Mesenchymal stem cell (in vitro differentiated cells and primary cell): ENCODE data around the gene DPPA4. TPM values are rescaled to one million over a fixed set of nuclear protein-coding genes. Genes with fewer than 3 reads are reported as not detected.

Source experiments
- DNase-seq: peaks from one replicate; pipeline ENCODE4 v3.0.0-alpha.2; 2013
- H2AFZ ChIP-seq: one replicate; pipeline ENCODE4 v1.6.1; 2013; ENCODE audit warnings: low read depth, mild to moderate bottlenecking, control low read depth, inconsistent platforms, low read length, moderate library complexity
- H2AK5ac ChIP-seq: 2 replicates; pipeline ENCODE4 v1.6.1; 2013; ENCODE audit warnings: low read length, moderate library complexity, mild to moderate bottlenecking, inconsistent platforms; ENCODE audit not compliant: severe bottlenecking
- H2BK120ac ChIP-seq: one replicate; pipeline ENCODE4 v1.6.1; 2013; ENCODE audit warnings: low read depth, mild to moderate bottlenecking, inconsistent platforms, low read length, moderate library complexity
- H2BK12ac ChIP-seq, 2 experiments: one replicate each; pipeline ENCODE4 v1.6.1; 2013; ENCODE audit warnings: inconsistent platforms in 2 of 2, low read length in 2 of 2, mild to moderate bottlenecking in 2 of 2, moderate library complexity in 2 of 2, control low read depth in 1 of 2
- H2BK15ac ChIP-seq: one replicate; pipeline ENCODE4 v1.6.1; 2013; ENCODE audit warnings: mild to moderate bottlenecking, low read depth, inconsistent platforms; ENCODE audit not compliant: poor library complexity, severe bottlenecking
- H2BK5ac ChIP-seq: 2 replicates; pipeline ENCODE4 v1.6.1; 2013; ENCODE audit warnings: low read depth, mild to moderate bottlenecking, low read length, control low read depth, inconsistent platforms; ENCODE audit not compliant: poor library complexity, severe bottlenecking
- H3K14ac ChIP-seq, 2 experiments: one replicate each; pipeline ENCODE4 v1.6.1; 2013; ENCODE audit warnings: inconsistent platforms in 2 of 2, low read length in 2 of 2, control low read depth in 1 of 2, mild to moderate bottlenecking in 1 of 2, moderate library complexity in 1 of 2
- H3K18ac ChIP-seq, 2 experiments: one replicate each; pipeline ENCODE4 v1.6.1; 2013; ENCODE audit warnings: inconsistent platforms in 2 of 2, low read length in 2 of 2, control low read depth in 1 of 2, low read depth in 1 of 2, mild to moderate bottlenecking in 1 of 2
- H3K23ac ChIP-seq, 2 experiments: one replicate each; pipeline ENCODE4 v1.6.1; 2013; ENCODE audit warnings: inconsistent platforms in 2 of 2, low read length in 2 of 2, mild to moderate bottlenecking in 2 of 2, moderate library complexity in 2 of 2, control low read depth in 1 of 2
- H3K27ac ChIP-seq: 2 replicates; pipeline ENCODE4 v1.5.1; 2013; ENCODE audit warnings: mild to moderate bottlenecking, moderate library complexity, low read length, control low read depth, inconsistent platforms; ENCODE audit not compliant: poor library complexity, severe bottlenecking
- H3K27me3 ChIP-seq, 2 experiments: 2 replicates each; pipeline versions ENCODE4 v1.6.1 to v1.7.0; 2013; ENCODE audit warnings: low read length in 2 of 2, mild to moderate bottlenecking in 2 of 2, moderate library complexity in 2 of 2, control low read depth in 1 of 2, inconsistent platforms in 1 of 2; ENCODE audit not compliant: control insufficient read depth in 1 of 2, insufficient read depth in 1 of 2
- H3K36me3 ChIP-seq, 2 experiments: 2 replicates each; pipeline versions ENCODE4 v1.6.1 to v1.7.0; 2013; ENCODE audit warnings: low read length in 2 of 2, control low read depth in 1 of 2, inconsistent platforms in 1 of 2, low read depth in 1 of 2, mild to moderate bottlenecking in 1 of 2; ENCODE audit not compliant: insufficient read depth in 2 of 2, control insufficient read depth in 1 of 2
- H3K4ac ChIP-seq, 2 experiments: one replicate each; pipeline ENCODE4 v1.6.1; 2013; ENCODE audit warnings: inconsistent platforms in 2 of 2, low read length in 2 of 2, mild to moderate bottlenecking in 2 of 2, moderate library complexity in 2 of 2, control low read depth in 1 of 2, low read depth in 1 of 2
- H3K4me1 ChIP-seq: 2 replicates; pipeline ENCODE4 v1.6.1; 2013; ENCODE audit warnings: low read depth, low read length, control low read depth; ENCODE audit not compliant: control insufficient read depth, insufficient read depth
- H3K4me2 ChIP-seq: 2 replicates; pipeline ENCODE4 v1.6.1; 2013; ENCODE audit warnings: low read length, mild to moderate bottlenecking, inconsistent platforms; ENCODE audit not compliant: poor library complexity, severe bottlenecking
- H3K4me3 ChIP-seq, 2 experiments: 2 replicates each; pipeline versions ENCODE4 v1.5.1 to v1.7.0; 2013; ENCODE audit warnings: low read length in 2 of 2, mild to moderate bottlenecking in 2 of 2, control low read depth in 1 of 2, low read depth in 1 of 2; ENCODE audit not compliant: insufficient read depth in 1 of 2
- H3K79me1 ChIP-seq: replicated peaks from 2 replicates; pipeline ENCODE4 v1.6.1; 2013; ENCODE audit warnings: mild to moderate bottlenecking, control low read depth, low read length, inconsistent platforms; ENCODE audit not compliant: poor library complexity, severe bottlenecking
- H3K9ac ChIP-seq: 2 replicates; pipeline ENCODE4 v1.7.0; 2013; ENCODE audit warnings: mild to moderate bottlenecking, low read length, moderate library complexity
- H3K9me3 ChIP-seq: 2 replicates; pipeline ENCODE4 v1.7.0; 2013; ENCODE audit warnings: mild to moderate bottlenecking, low read length; ENCODE audit not compliant: control insufficient read depth
- H4K8ac ChIP-seq: one replicate; pipeline ENCODE4 v1.6.1; 2013; ENCODE audit warnings: inconsistent platforms, mild to moderate bottlenecking, low read length, moderate library complexity
- H4K91ac ChIP-seq: one replicate; pipeline ENCODE4 v1.6.1; 2013; ENCODE audit warnings: mild to moderate bottlenecking, low read length, inconsistent platforms
- WGBS: methylation state at CpG from one replicate; pipeline ENCODE4 v1.1.7; 2013; ENCODE audit warnings: mixed read lengths; 5-methylcytosine and 5-hydroxymethylcytosine counted together
- polyA plus RNA-seq, 2 experiments: library from polyadenylated mRNA; stranded (reverse); fragments of 200-250 nt; gene quantifications; one replicate each; pipeline ENCODE4 v1.2.3, GENCODE V29; 2013

DPPA4 gene, protein sequence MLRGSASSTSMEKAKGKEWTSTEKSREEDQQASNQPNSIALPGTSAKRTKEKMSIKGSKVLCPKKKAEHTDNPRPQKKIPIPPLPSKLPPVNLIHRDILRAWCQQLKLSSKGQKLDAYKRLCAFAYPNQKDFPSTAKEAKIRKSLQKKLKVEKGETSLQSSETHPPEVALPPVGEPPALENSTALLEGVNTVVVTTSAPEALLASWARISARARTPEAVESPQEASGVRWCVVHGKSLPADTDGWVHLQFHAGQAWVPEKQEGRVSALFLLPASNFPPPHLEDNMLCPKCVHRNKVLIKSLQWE
- 11.1 TPM for polyA plus RNA-seq (2013, experiment 1 of 2)
- polyA plus RNA-seq (2013, experiment 2 of 2) = 10.2 TPM

DNA sequence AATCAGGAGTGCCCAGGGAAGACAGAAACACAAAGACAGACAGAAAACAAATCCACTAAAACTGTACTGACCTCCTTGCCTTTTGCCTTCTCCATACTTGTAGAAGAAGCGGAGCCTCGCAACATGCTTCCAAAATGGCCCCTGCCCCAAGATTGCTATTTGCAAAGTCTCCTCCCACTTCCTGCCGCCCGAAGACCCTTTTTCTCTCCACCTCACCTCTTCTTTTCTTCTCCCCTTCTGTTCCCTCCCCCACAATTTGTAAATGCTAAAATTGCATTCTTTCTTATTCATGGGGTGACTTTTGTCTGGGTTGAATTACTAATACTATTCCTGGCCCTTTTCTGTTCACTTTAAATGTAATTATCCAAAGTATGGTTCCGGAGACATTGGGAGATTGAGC is at the start of gene DPPA4:
Gene DPPA4, minus strand, starts transcription at position 154 of the 400 bp plus-strand sequence. Its CDS starts 29 bp downstream, at position 125.
- no peak within 1 kb of the TSS for H2BK5ac ChIP-seq

DNA sequence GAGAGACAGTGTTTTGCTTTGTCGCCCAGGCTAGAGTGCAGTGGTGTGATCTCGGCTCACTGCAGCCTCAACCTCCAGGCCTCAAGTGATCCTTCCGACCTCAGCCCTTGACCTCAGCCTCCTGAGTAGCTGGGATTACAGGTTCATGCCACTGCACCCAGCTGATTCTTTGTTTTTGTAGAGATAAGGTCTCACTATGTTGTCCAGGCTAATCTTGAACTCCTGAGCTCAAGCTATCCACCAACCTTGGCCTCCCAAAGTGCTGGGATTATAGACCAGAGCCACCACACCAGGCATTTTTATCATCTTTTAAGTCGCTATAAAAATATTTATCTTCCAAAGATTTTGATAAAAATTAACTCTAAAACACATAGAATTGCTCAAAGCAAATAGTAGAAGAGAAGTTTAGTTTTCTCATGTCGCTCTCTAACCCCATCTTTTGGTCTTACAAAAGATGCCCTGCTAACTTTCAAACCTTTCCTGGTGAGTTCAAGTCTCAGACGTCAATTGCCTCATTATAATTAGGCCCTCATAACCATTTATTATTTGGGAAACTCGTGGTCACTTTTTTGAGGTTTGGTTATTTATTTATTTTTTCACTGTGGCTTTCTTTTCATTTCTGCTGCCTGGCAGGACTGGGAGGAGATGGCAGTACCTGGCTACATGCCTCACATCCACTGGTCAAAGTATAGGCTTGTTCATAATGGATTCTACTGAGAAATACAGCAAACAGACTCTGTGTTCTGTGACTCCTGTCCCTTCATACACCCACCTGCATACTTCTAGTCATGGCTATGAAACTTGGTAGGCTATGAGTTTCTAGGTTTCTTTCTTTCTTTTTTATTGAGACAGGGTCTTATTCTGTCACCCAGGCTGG is 48.3 kb upstream of the DPPA4 start:
- WGBS = 91% methylated on average over 1 of the region's 7 CpGs
- Histone ChIP-seq H2AK5ac (no peak overlapping the region), H2AFZ (no peak overlapping the region), H3K27ac (peak overlapping the region; percentile 1), H2BK5ac (no peak overlapping the region), H3K79me1 (no peaks in the 10 kb centered on the region), H3K4ac (no peak overlapping the region), H3K18ac (no peak overlapping the region), H3K9me3 (no peaks in the 10 kb centered on the region), H4K8ac (no peak overlapping the region), H3K4me3 (no peak overlapping the region), H3K4me2 (no peak overlapping the region), H3K36me3 (no peaks in the 10 kb centered on the region), H2BK15ac (no peak overlapping the region), H3K23ac (no peak overlapping the region), H3K27me3 (no peaks in the 10 kb centered on the region), H4K91ac (no peak overlapping the region), H3K9ac (no peak overlapping the region), H2BK120ac (no peak overlapping the region), H3K4me1 (peaks cover 10% of the 10 kb centered on the region), H2BK12ac (no peak overlapping the region), H3K14ac (no peak overlapping the region)
- no peak for DNase-seq

More for the DNA sequence above, at the start of gene DPPA4:
- H2BK12ac ChIP-seq = no peak within 1 kb of the TSS
- H3K9ac ChIP-seq = peak within 1 kb of the TSS; percentile 77
- no peak within 1 kb of the TSS for H2BK120ac ChIP-seq
- peak within 1 kb of the TSS; percentile 40 to 75 for H3K4me3 ChIP-seq
- H3K79me1 ChIP-seq = no peaks in the 10 kb centered on the region
- no peak within 1 kb of the TSS for H2AK5ac ChIP-seq
- peak within 1 kb of the TSS; percentile 43 for H3K27ac ChIP-seq
- H3K9me3 ChIP-seq = no peaks in the 10 kb centered on the region
- no peak within 1 kb of the TSS for H3K14ac ChIP-seq
- H2AFZ ChIP-seq = no peak within 1 kb of the TSS
- no peak within 1 kb of the TSS for H3K23ac ChIP-seq
- peak; percentile 38 for DNase-seq
- H3K27me3 ChIP-seq = no peaks in the 10 kb centered on the region
- H3K36me3 ChIP-seq = no peaks in the 10 kb centered on the region
- H4K91ac ChIP-seq = no peak within 1 kb of the TSS
- H2BK15ac ChIP-seq = no peak within 1 kb of the TSS
- H3K18ac ChIP-seq = peak within 1 kb of the TSS in 1 of 2 experiments; percentile 64
- WGBS = 27% methylated on average over 4 of the region's 5 CpGs
- no peak within 1 kb of the TSS for H4K8ac ChIP-seq
- peaks cover 7% of the 10 kb centered on the region for H3K4me1 ChIP-seq
- H3K4me2 ChIP-seq = peak within 1 kb of the TSS; percentile 55
- no peak within 1 kb of the TSS for H3K4ac ChIP-seq

DNA sequence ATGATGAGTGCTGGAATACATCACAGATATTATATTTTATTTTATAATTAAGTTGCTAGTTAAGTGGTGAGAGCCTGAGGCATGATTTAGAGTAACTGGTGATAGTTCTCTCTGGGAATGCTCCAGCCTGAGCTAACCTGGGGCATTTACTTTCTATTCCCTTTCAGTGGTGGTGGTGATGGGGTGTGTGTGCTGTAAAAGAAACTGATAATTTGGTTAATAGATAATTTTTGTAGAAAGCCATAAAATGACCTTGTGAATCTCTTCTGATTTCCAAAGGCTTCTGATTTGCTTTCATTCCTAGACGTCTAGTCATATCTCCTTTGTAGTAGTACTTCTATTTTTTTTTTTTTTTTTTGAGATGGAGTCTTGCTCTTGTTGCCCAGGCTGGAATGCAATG is 46.8 kb upstream of the DPPA4 start:
- no peak overlapping the region for H3K4me3 ChIP-seq
- H2BK15ac ChIP-seq = no peak overlapping the region
- H3K14ac ChIP-seq = no peak overlapping the region
- no peak overlapping the region for H4K91ac ChIP-seq
- H3K9ac ChIP-seq = no peak overlapping the region
- H2AFZ ChIP-seq = no peak overlapping the region
- H3K27me3 ChIP-seq = no peaks in the 10 kb centered on the region
- peaks cover 10% of the 10 kb centered on the region for H3K4me1 ChIP-seq
- no peak overlapping the region for H4K8ac ChIP-seq
- H3K23ac ChIP-seq = no peak overlapping the region
- no peak overlapping the region for H2AK5ac ChIP-seq
- no peaks in the 10 kb centered on the region for H3K79me1 ChIP-seq
- H3K36me3 ChIP-seq = no peaks in the 10 kb centered on the region
- H2BK120ac ChIP-seq = no peak overlapping the region
- no CpG with 5 or more reads among the region's 1 CpG for WGBS
- no peak overlapping the region for H3K4ac ChIP-seq
- H3K9me3 ChIP-seq = no peaks in the 10 kb centered on the region
- H3K4me2 ChIP-seq = no peak overlapping the region
- peak overlapping the region; percentile 91 for H3K27ac ChIP-seq
- no peak overlapping the region for H2BK12ac ChIP-seq
- H3K18ac ChIP-seq = no peak overlapping the region
- DNase-seq = no peak
- no peak overlapping the region for H2BK5ac ChIP-seq

DNA sequence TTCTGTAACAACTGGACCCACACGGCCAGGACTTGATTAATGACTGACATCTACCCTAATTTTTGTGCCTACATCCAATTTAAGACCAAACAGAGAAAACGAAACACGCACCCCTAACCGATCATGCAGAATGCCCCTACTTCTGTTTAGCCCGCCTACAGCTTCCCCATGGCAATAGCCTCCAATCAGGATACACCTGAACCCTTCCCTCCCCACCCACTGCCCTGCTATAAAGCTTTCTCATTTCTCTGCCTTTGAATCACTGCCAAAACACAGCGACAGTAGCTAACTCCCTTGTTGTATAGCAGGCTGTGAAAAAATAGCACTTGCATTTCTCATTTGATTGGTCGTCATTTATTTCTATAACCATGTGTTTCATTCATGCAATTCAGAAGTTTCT is 45.2 kb upstream of the DPPA4 start:
- DNase-seq = no peak
- no peak overlapping the region for H2BK120ac ChIP-seq
- H4K91ac ChIP-seq = no peak overlapping the region
- no peak overlapping the region for H3K9ac ChIP-seq
- H3K36me3 ChIP-seq = no peaks in the 10 kb centered on the region
- no peak overlapping the region for H3K18ac ChIP-seq
- no peak overlapping the region for H3K27ac ChIP-seq
- H3K9me3 ChIP-seq = no peaks in the 10 kb centered on the region
- H3K23ac ChIP-seq = no peak overlapping the region
- no peak overlapping the region for H3K14ac ChIP-seq
- no peak overlapping the region for H2BK15ac ChIP-seq
- no peak overlapping the region for H2BK12ac ChIP-seq
- H3K4ac ChIP-seq = no peak overlapping the region
- H4K8ac ChIP-seq = no peak overlapping the region
- H3K4me2 ChIP-seq = no peak overlapping the region
- no peaks in the 10 kb centered on the region for H3K27me3 ChIP-seq
- no peak overlapping the region for H3K4me3 ChIP-seq
- H2AFZ ChIP-seq = no peak overlapping the region
- 80% methylated on average over 6 of the region's 7 CpGs for WGBS
- no peaks in the 10 kb centered on the region for H3K79me1 ChIP-seq
- no peak overlapping the region for H2BK5ac ChIP-seq
- peak overlapping the region; percentile 39 for H2AK5ac ChIP-seq
- H3K4me1 ChIP-seq = peaks cover 10% of the 10 kb centered on the region
